Natural killer cell (primary cell): ENCODE data around the gene TRIM34. TPM values are rescaled to one million over a fixed set of nuclear protein-coding genes. Genes with fewer than 3 reads are reported as not detected.

Experiments
- ATAC-seq, 3 donors: fragments of 150-1000 bp in 2 of 3; fragments of 200-7000 bp in 1 of 3; cut with Tn5 transposase; 1 replicate in 1 of 3; 2 replicates in 2 of 3; pipeline ENCODE4 v1.10.0; 2021; ENCODE audit warnings: mild to moderate bottlenecking in 2 of 3, moderate library complexity in 2 of 3
- DNase-seq, 2 donors: peaks; one replicate each; pipeline versions ENCODE4 v3.0.0 to v3.0.0-alpha.2; 2013 to 2021; ENCODE audit warnings: mixed read lengths in 1 of 2
- H3K27ac ChIP-seq: one replicate; pipeline ENCODE4 v1.5.1; 2013; ENCODE audit warnings: mild to moderate bottlenecking, low read length
- H3K27me3 ChIP-seq: one replicate; pipeline ENCODE4 v1.6.1; 2013; ENCODE audit warnings: low read length; ENCODE audit not compliant: control insufficient read depth, insufficient read depth
- H3K36me3 ChIP-seq: one replicate; pipeline ENCODE4 v1.6.1; 2013; ENCODE audit warnings: low read length; ENCODE audit not compliant: control insufficient read depth, insufficient read depth
- H3K4me1 ChIP-seq: one replicate; pipeline ENCODE4 v1.6.1; 2013; ENCODE audit warnings: low read length; ENCODE audit not compliant: control insufficient read depth, insufficient read depth
- H3K4me3 ChIP-seq: one replicate; pipeline ENCODE4 v1.5.1; 2013; ENCODE audit warnings: low read length
- H3K9me3 ChIP-seq: one replicate; pipeline ENCODE4 v1.6.1; 2013; ENCODE audit warnings: low read length; ENCODE audit not compliant: control insufficient read depth, insufficient read depth
- H3K27ac Mint-ChIP-seq, 2 donors: one replicate each; pipeline ENCODE4 v1.8.0; 2022; ENCODE audit warnings: mild to moderate bottlenecking in 2 of 2, mixed read lengths in 2 of 2, moderate library complexity in 1 of 2
- H3K27me3 Mint-ChIP-seq, 2 donors: one replicate each; pipeline ENCODE4 v1.8.0; 2022; ENCODE audit warnings: low read depth in 2 of 2, mixed read lengths in 2 of 2
- H3K36me3 Mint-ChIP-seq: one replicate; pipeline ENCODE4 v1.8.0; 2022; ENCODE audit warnings: mixed read lengths
- H3K4me1 Mint-ChIP-seq, 2 donors: one replicate each; pipeline ENCODE4 v1.8.0; 2022; ENCODE audit warnings: mixed read lengths in 2 of 2
- H3K4me3 Mint-ChIP-seq: one replicate; pipeline ENCODE4 v1.8.0; 2022; ENCODE audit warnings: mild to moderate bottlenecking, moderate library complexity, mixed read lengths
- H3K9me3 Mint-ChIP-seq, 2 donors: one replicate each; pipeline ENCODE4 v1.8.0; 2022; ENCODE audit warnings: mixed read lengths in 2 of 2
- WGBS: methylation state at CpG from one replicate; pipeline ENCODE4 v1.1.7; 2013; ENCODE audit warnings: missing lambda C conversion rate; ENCODE audit not compliant: insufficient coverage; 5-methylcytosine and 5-hydroxymethylcytosine counted together
- intact Hi-C: fragments of 100-400 bp; cut with micrococcal nuclease; formaldehyde crosslinking; loops from one replicate; pipeline ENCODE4 v1.14.2; 2022
- total RNA-seq, 4 donors: library from RNA; stranded (reverse); fragments of 120-200 nt in 1 of 4; gene quantifications; one replicate each; pipeline versions ENCODE4 v1.2.3 to v1.2.4, GENCODE V29; 2013 to 2022
- TF ChIP-seq, protein P1 (sequence below): fragments of 200-600 bp; IDR thresholded peaks from one replicate; pipeline ENCODE4 v1.8.0; 2022; ENCODE audit warnings: antibody characterized with exemption

The TRIM34 gene
- total RNA-seq, 3 donors from 2014 or later (not counting 1 experiment from before 2014, with no cell fraction given) = 8.2 to 10.0 (median 9.9) TPM

DNA sequence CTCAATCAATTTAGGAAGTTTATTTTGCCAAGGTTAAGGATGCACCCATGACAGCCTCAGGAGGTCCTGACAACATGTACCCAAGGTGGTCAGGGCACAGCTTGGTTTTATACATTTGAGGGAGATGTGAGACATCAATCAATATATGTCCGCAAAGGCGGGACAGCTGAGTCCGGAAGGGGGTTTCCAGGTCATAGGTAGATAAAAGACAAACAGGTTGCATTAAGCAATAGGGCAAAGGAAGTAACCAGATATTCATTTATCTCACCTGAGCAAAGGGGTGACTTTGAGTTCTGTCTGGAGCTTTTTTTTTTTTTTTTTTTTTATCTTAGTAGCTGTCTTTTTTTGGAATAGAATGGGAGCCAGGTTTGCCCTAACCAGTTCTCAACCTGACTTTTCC, 2.0 kb upstream of the TRIM34 start:
- no peaks in the 10 kb centered on the region for H3K9me3 ChIP-seq
- H3K4me1 ChIP-seq = peaks cover 20% of the 10 kb centered on the region
- Mint-ChIP-seq H3K4me3 (peak overlapping the region; percentile 28), H3K4me1 (peaks cover 37 to 41% of the 10 kb centered on the region in 2 donors), H3K27ac (no peak overlapping the region), H3K27me3 (no peaks in the 10 kb centered on the region), H3K36me3 (no peaks in the 10 kb centered on the region), H3K9me3 (no peaks in the 10 kb centered on the region)
- intact Hi-C loops = no loop called here
- no peak overlapping the region for H3K27ac ChIP-seq
- ATAC-seq (no peak), DNase-seq (no peak)
- no peaks in the 10 kb centered on the region for H3K27me3 ChIP-seq
- H3K4me3 ChIP-seq = no peak overlapping the region
- H3K36me3 ChIP-seq = no peaks in the 10 kb centered on the region
- TF ChIP-seq, protein P1, sequence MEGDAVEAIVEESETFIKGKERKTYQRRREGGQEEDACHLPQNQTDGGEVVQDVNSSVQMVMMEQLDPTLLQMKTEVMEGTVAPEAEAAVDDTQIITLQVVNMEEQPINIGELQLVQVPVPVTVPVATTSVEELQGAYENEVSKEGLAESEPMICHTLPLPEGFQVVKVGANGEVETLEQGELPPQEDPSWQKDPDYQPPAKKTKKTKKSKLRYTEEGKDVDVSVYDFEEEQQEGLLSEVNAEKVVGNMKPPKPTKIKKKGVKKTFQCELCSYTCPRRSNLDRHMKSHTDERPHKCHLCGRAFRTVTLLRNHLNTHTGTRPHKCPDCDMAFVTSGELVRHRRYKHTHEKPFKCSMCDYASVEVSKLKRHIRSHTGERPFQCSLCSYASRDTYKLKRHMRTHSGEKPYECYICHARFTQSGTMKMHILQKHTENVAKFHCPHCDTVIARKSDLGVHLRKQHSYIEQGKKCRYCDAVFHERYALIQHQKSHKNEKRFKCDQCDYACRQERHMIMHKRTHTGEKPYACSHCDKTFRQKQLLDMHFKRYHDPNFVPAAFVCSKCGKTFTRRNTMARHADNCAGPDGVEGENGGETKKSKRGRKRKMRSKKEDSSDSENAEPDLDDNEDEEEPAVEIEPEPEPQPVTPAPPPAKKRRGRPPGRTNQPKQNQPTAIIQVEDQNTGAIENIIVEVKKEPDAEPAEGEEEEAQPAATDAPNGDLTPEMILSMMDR = no peak
- WGBS = 96% methylated on average over 3 of the region's 3 CpGs

- Mint-ChIP-seq H3K27ac (peak overlapping the region; percentile 85 to 86), H3K4me3 (peak overlapping the region; percentile 90), H3K36me3 (no peaks in the 10 kb centered on the region), H3K9me3 (no peaks in the 10 kb centered on the region), H3K4me1 (peaks cover 49 to 57% of the 10 kb centered on the region in 2 donors), H3K27me3 (no peaks in the 10 kb centered on the region)
- H3K27ac ChIP-seq = peak overlapping the region; percentile 75
- TF ChIP-seq, protein P1 = no peak
- H3K36me3 ChIP-seq = no peaks in the 10 kb centered on the region
- DNase-seq (peak in 1 of 2 donors; percentile 18), ATAC-seq (no peak)
- H3K27me3 ChIP-seq = no peaks in the 10 kb centered on the region
- peaks cover 23% of the 10 kb centered on the region for H3K4me1 ChIP-seq
- 24% methylated on average over 4 of the region's 4 CpGs for WGBS
- intact Hi-C loops = loop anchor here (1.0 kb wide), 1 partner anchor 60 kb away; the partner anchor contains the start of gene TRIM5
- H3K4me3 ChIP-seq = peak overlapping the region; percentile 55
- H3K9me3 ChIP-seq = no peaks in the 10 kb centered on the region
Measured at GRCh38 chr11:5625281-5625680, 480 bp downstream of the TRIM34 start.

GRCh38 chr11:5626196-5626595, 1.4 kb downstream of the TRIM34 start:
- H3K4me3 ChIP-seq = no peak overlapping the region
- H3K4me1 ChIP-seq = peaks cover 23% of the 10 kb centered on the region
- Mint-ChIP-seq H3K4me3 (peak overlapping the region; percentile 90), H3K4me1 (peaks cover 58 to 63% of the 10 kb centered on the region in 2 donors), H3K9me3 (no peaks in the 10 kb centered on the region), H3K27me3 (no peaks in the 10 kb centered on the region), H3K27ac (peak overlapping the region; percentile 85 to 86), H3K36me3 (no peaks in the 10 kb centered on the region)
- TF ChIP-seq, protein P1 = no peak
- ATAC-seq (no peak), DNase-seq (no peak)
- H3K9me3 ChIP-seq = no peaks in the 10 kb centered on the region
- intact Hi-C loops = no loop called here
- no peaks in the 10 kb centered on the region for H3K27me3 ChIP-seq
- H3K27ac ChIP-seq = no peak overlapping the region
- WGBS = 98% methylated on average over 3 of the region's 5 CpGs
- H3K36me3 ChIP-seq = no peaks in the 10 kb centered on the region

DNA sequence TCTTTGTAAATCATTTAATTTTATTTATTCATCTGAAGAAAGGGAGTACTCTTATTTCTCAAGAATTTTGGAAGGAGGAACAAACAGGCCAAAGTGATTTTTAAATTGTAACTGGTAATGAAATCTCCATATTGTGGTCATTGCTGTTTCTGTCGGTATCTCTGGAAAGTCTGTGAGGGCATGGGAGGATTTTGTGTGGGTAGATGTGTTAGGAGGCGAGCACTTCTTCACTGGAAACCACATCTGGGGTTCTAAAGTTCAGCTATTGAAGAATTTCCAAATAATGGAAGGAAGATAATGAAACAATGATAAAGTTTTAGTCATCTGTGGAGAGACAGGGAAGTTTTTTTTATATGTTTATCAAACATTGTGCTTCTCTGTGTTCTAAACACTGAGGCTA, 6.6 kb downstream of the TRIM34 start:
- Histone ChIP-seq H3K27ac (no peak overlapping the region), H3K9me3 (no peaks in the 10 kb centered on the region), H3K4me3 (no peak overlapping the region), H3K27me3 (no peaks in the 10 kb centered on the region), H3K4me1 (peaks cover 12% of the 10 kb centered on the region), H3K36me3 (peaks cover 30% of the 10 kb centered on the region)
- H3K27ac Mint-ChIP-seq = peak overlapping the region in 1 of 2 donors; percentile 41
- intact Hi-C loops = no loop called here
- TF ChIP-seq, protein P1 = no peak
- H3K4me1 Mint-ChIP-seq = peaks cover 49 to 50% of the 10 kb centered on the region in 2 donors
- DNase-seq = no peak
- H3K27me3 Mint-ChIP-seq = no peaks in the 10 kb centered on the region
- WGBS = 45% methylated on average over 2 of the region's 2 CpGs
- H3K4me3 Mint-ChIP-seq = no peak overlapping the region
- H3K36me3 Mint-ChIP-seq = peaks cover 37% of the 10 kb centered on the region
- ATAC-seq = no peak
- no peaks in the 10 kb centered on the region for H3K9me3 Mint-ChIP-seq
